Sigmoid colon (tissue), 7 donors: ENCODE data around the gene STK33. TPM values are rescaled to one million over a fixed set of nuclear protein-coding genes. Genes with fewer than 3 reads are reported as not detected.

Experiments
- DNase-seq: peaks from one replicate; pipeline ENCODE4 v3.0.0-alpha.2; 2019
- H3K27ac ChIP-seq, 4 donors: fragments of 200-600 bp; sonication (generic); one replicate each; pipeline ENCODE4 v1.5.1; 2016 to 2019; ENCODE audit warnings: mild to moderate bottlenecking in 1 of 4
- H3K27me3 ChIP-seq, 3 donors: fragments of 200-600 bp; sonication (generic); one replicate each; pipeline ENCODE4 v1.5.1; 2019; ENCODE audit warnings: mild to moderate bottlenecking in 1 of 3
- H3K36me3 ChIP-seq, 4 donors: fragments of 200-600 bp; sonication (generic); one replicate each; pipeline ENCODE4 v1.5.1; 2016 to 2019
- H3K4me1 ChIP-seq, 4 donors: fragments of 200-600 bp; sonication (generic); one replicate each; pipeline ENCODE4 v1.5.1; 2017 to 2019
- H3K4me3 ChIP-seq, 4 donors: fragments of 200-600 bp; sonication (generic); one replicate each; pipeline ENCODE4 v1.5.1; 2017 to 2019; ENCODE audit warnings: mild to moderate bottlenecking in 2 of 4, moderate library complexity in 1 of 4
- H3K9me3 ChIP-seq, 4 donors: fragments of 200-600 bp in 3 of 4; sonication (generic) in 3 of 4; one replicate each; pipeline versions ENCODE4 v1.5.1 to v1.6.1; 2013 to 2019
- EP300 ChIP-seq, 4 donors: sonication (generic); formaldehyde crosslinking; IDR thresholded peaks; one replicate each; pipeline ENCODE4 v1.6.1; 2017; ENCODE audit warnings: antibody characterized with exemption in 4 of 4
- POLR2A ChIP-seq, 2 donors: fragments of 450-650 bp; IDR thresholded peaks; one replicate each; pipeline ENCODE4 v1.6.1; 2016; ENCODE audit warnings: antibody characterized with exemption in 2 of 2, mild to moderate bottlenecking in 2 of 2, moderate library complexity in 2 of 2
- POLR2AphosphoS5 ChIP-seq, 4 donors: sonication (generic); formaldehyde crosslinking; IDR thresholded peaks; one replicate each; pipeline ENCODE4 v1.6.1; 2017; ENCODE audit warnings: antibody characterized with exemption in 4 of 4
- WGBS, 2 donors: extraction: QIAGEN DNeasy Blood & Tissue Kit; methylation state at CpG; one replicate each; pipeline ENCODE4 v1.1.7; 2013; 5-methylcytosine and 5-hydroxymethylcytosine counted together
- intact Hi-C: fragments of 100-400 bp; cut with DNase I; formaldehyde crosslinking; loops from one replicate; pipeline ENCODE4 v1.15.1; 2023
- polyA plus RNA-seq, 3 donors: library from polyadenylated mRNA; stranded (reverse); fragments of 200-250 nt; gene quantifications; one replicate each; pipeline ENCODE4 v1.2.3, GENCODE V29; 2013
- total RNA-seq, 4 donors: library from RNA; depleted of rRNA; stranded (reverse); fragments of >200 nt; gene quantifications; one replicate each; pipeline ENCODE4 v1.1.0, GENCODE V29; 2016
- TF ChIP-seq, protein P1 (sequence below), 4 experiments: fragments of 450-650 bp in 3 of 4; fragments of 200-600 bp in 1 of 4; IDR thresholded peaks; one replicate each; pipeline ENCODE4 v1.5.1; 2016 to 2019; ENCODE audit warnings: antibody characterized with exemption in 4 of 4, mild to moderate bottlenecking in 3 of 4, moderate library complexity in 2 of 4
- donor health status: healthy with polysubstance abuse.
- donor health status: Bipolar disorder and iron deficiency.
- donor health status: healthy.

STK33 gene
- total and polyA plus RNA-seq, 7 donors, result 2.0 to 23.8 (median 20.6) TPM; not detected in 2

DNA sequence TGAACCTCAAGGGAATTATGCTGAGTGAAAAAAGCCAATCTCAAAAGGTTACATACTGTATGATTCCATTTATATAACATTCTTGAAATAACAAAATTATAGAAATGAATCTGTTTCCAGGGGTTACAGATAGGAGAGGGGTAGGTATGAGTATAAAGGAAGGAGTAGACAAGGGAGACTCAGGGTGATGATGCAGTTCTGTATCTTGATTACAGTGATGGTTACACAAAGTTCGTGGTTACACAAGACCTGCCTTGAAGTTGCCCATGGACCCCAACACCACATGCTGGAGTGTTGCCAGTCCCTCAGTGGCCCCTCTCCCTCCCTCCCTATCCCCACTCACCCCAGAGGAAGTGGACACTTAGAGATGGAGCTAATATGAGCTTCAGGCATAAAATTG, 20.3 kb downstream of the STK33 start:
- 85% methylated on average over 1 of the region's 1 CpG for WGBS, 2 donors
- Histone ChIP-seq H3K9me3 (peaks cover 0 to 4% (median 0%) of the 10 kb centered on the region in 4 donors), H3K4me3 (no peak overlapping the region), H3K27ac (no peak overlapping the region), H3K4me1 (no peaks in the 10 kb centered on the region), H3K36me3 (no peaks in the 10 kb centered on the region), H3K27me3 (no peaks in the 10 kb centered on the region)
- DNase-seq, result no peak
- TF ChIP-seq POLR2A (IDR thresholded peaks at IDR 0.05), result no peak
- no peak for TF ChIP-seq EP300 (IDR thresholded peaks at IDR 0.05)
- TF ChIP-seq, protein P1, sequence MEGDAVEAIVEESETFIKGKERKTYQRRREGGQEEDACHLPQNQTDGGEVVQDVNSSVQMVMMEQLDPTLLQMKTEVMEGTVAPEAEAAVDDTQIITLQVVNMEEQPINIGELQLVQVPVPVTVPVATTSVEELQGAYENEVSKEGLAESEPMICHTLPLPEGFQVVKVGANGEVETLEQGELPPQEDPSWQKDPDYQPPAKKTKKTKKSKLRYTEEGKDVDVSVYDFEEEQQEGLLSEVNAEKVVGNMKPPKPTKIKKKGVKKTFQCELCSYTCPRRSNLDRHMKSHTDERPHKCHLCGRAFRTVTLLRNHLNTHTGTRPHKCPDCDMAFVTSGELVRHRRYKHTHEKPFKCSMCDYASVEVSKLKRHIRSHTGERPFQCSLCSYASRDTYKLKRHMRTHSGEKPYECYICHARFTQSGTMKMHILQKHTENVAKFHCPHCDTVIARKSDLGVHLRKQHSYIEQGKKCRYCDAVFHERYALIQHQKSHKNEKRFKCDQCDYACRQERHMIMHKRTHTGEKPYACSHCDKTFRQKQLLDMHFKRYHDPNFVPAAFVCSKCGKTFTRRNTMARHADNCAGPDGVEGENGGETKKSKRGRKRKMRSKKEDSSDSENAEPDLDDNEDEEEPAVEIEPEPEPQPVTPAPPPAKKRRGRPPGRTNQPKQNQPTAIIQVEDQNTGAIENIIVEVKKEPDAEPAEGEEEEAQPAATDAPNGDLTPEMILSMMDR (IDR thresholded peaks at IDR 0.05), result no peak
- no peak for TF ChIP-seq POLR2AphosphoS5 (IDR thresholded peaks at IDR 0.05)
- intact Hi-C loops, result no loop called here

DNA sequence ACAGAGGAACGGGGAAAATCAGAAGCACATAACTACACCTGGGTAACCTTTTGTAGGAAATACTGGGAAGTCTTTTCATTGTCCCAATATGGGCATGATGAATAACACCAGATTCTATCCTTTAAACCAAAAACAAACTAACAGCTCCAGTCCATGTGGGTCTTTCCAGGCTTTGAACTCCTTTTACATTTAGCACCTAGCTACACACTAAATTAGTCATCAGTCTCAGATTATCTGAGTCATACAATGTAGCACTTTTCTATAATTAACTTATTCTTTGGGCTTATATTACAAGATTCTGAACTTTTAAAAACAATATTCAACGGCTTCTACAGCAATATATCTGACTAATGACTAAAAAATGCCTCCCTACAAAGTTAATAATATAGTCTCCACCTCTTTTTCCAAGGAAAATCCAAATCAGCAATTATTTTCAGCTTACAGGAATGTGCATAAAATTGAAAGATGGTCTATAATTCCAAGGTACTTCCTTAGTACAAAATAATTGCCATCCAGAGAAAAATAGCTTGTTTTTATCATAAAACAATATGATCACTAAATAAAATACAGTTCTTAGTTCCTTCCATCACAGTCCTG, 26.3 kb downstream of the STK33 start:
- H3K36me3 ChIP-seq, result no peaks in the 10 kb centered on the region
- H3K4me1 ChIP-seq, result no peaks in the 10 kb centered on the region
- TF ChIP-seq, protein P1 (IDR thresholded peaks at IDR 0.05), result no peak
- TF ChIP-seq POLR2A (IDR thresholded peaks at IDR 0.05), result no peak
- no peak for TF ChIP-seq EP300 (IDR thresholded peaks at IDR 0.05)
- TF ChIP-seq POLR2AphosphoS5 (IDR thresholded peaks at IDR 0.05), result no peak
- no peaks in the 10 kb centered on the region for H3K9me3 ChIP-seq
- no peak for DNase-seq
- no peak overlapping the region for H3K27ac ChIP-seq
- no peak overlapping the region for H3K4me3 ChIP-seq
- no peaks in the 10 kb centered on the region for H3K27me3 ChIP-seq
- intact Hi-C loops, result loop anchor here (5.0 kb wide), 2 partner anchors 180 to 230 kb away; no protein-coding TSS in a partner anchor
- WGBS, 2 donors, result 62 to 70% methylated on average over 2 of the region's 2 CpGs

DNA sequence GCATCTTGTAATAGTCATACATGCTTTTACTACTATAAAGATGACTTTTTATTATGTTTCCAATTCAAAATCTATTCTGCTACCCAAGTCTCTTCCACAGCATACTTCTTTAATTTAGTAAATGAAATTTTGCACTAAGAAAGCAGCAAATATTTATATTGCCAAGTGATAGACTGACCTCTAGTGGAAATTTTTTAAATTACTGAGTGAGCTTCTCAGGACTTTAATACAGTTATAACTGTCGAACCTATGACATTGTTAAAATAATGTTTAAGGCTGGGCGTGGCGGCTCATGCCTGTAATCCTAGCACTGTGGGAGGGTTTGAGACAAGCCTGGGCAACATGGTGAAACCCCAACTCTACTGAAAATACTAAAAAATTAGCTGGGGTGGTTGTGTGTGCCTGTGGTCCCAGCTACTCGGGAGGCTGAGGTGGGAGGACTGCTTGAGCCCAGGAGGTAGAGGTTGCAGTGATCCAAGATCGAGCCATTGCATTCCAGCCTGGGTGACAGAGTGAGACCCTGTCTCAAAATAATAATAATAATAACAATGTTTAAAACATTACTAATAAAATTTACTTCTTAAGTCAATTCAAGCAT, 27.3 kb downstream of the STK33 start:
- no peak overlapping the region for H3K4me3 ChIP-seq
- DNase-seq, result no peak

DNA sequence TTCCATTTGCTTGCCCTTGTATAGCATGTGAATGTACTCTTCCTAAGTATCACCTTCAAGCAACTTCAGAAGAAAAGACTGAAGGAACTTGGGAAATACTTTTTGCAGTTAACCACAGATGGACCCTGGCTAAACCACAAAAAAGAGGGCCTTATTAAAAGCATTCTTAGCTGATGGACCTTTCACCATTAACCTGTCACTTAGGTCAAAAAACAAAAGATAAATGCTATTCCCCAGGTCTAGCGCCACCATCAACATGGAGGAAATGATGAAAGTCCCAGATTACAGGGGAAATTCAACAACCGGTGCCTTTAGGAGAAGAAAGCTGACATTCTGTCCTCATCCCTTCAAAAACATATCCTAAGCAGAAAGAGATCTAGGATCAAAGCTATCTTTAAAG, 29.5 kb downstream of the STK33 start:
- no peaks in the 10 kb centered on the region for H3K36me3 ChIP-seq
- H3K4me1 ChIP-seq, result no peaks in the 10 kb centered on the region
- H3K4me3 ChIP-seq, result no peak overlapping the region
- DNase-seq, result no peak
- intact Hi-C loops, result no loop called here
- no peaks in the 10 kb centered on the region for H3K9me3 ChIP-seq
- TF ChIP-seq, protein P1 (IDR thresholded peaks at IDR 0.05), result no peak
- TF ChIP-seq POLR2A (IDR thresholded peaks at IDR 0.05), result no peak
- TF ChIP-seq EP300 (IDR thresholded peaks at IDR 0.05), result no peak
- no peak for TF ChIP-seq POLR2AphosphoS5 (IDR thresholded peaks at IDR 0.05)
- no peak overlapping the region for H3K27ac ChIP-seq
- WGBS, 2 donors, result 73 to 91% methylated on average over 2 of the region's 2 CpGs
- no peaks in the 10 kb centered on the region for H3K27me3 ChIP-seq

More for the DNA sequence above, 27.3 kb downstream of the STK33 start:
- WGBS, 2 donors, result 22 to 53% methylated on average over 5 of the region's 5 CpGs
- Histone ChIP-seq H3K27me3 (no peaks in the 10 kb centered on the region), H3K4me1 (no peaks in the 10 kb centered on the region), H3K27ac (no peak overlapping the region), H3K36me3 (no peaks in the 10 kb centered on the region), H3K9me3 (no peaks in the 10 kb centered on the region)
- TF ChIP-seq, protein P1 (IDR thresholded peaks at IDR 0.05), result peak; percentile 44 to 65 (median 54)
- no peak for TF ChIP-seq EP300 (IDR thresholded peaks at IDR 0.05)
- TF ChIP-seq POLR2A (IDR thresholded peaks at IDR 0.05), result no peak
- no peak for TF ChIP-seq POLR2AphosphoS5 (IDR thresholded peaks at IDR 0.05)
- intact Hi-C loops, result loop anchor here (1.0 to 5.0 kb wide), 3 partner anchors 179 to 341 kb away; no protein-coding TSS in a partner anchor
